ENCODE measurements around the gene SIM1. TPM values are rescaled to one million over a fixed set of nuclear protein-coding genes. Genes with fewer than 3 reads are reported as not detected.

The SIM1 gene
- total RNA-seq, 1 experiment from 2014 or later, result not detected

GRCh38 chr6:100335991-100336390, 128.7 kb downstream of the SIM1 start:
- intact Hi-C loops (cut with micrococcal nuclease), result no loop called here
- RAD21 ChIA-PET (ENCODE audit: low non-redundant PET in 1 of 2, low total read pairs in 2 of 2, uncharacterized antibody in 2 of 2, unreplicated experiment in 2 of 2), result no interaction called here
- no peak for ATAC-seq

More at GRCh38 chr6:100335991-100336390, 128.7 kb downstream of the SIM1 start:
- Histone ChIP-seq H3K27me3 (ENCODE audit: insufficient read depth, low read length) (no peaks in the 10 kb centered on the region), H3K4me1 (ENCODE audit: control insufficient read depth in 1 of 2, insufficient read depth in 2 of 2, low read length in 2 of 2) (no peaks in the 10 kb centered on the region), H4K20me1 (ENCODE audit: insufficient read depth) (no peaks in the 10 kb centered on the region), H3K36me3 (ENCODE audit: control insufficient read depth in 1 of 2, insufficient read depth in 2 of 2, low read length in 2 of 2) (no peaks in the 10 kb centered on the region), H3K9ac (ENCODE audit: low read length) (no peak overlapping the region), H3K9me3 (ENCODE audit: control insufficient read depth in 1 of 2, insufficient read depth in 1 of 2, low read depth in 1 of 2, low read length in 2 of 2) (no peaks in the 10 kb centered on the region), H3K27ac (ENCODE audit: low read depth, low read length) (no peak overlapping the region), H3K79me2 (ENCODE audit: insufficient read depth, low read length) (no peaks in the 10 kb centered on the region), H2AFZ (ENCODE audit: low read depth, low read length, poor library complexity, severe bottlenecking) (no peak overlapping the region), H3K9me2 (ENCODE audit: insufficient read depth) (no peaks in the 10 kb centered on the region), H3K4me3 (replicated peaks in 1 of 2; ENCODE audit: low read depth in 1 of 2, low read length in 2 of 2) (no peak overlapping the region), H3K4me2 (ENCODE audit: low read length) (no peak overlapping the region)
- ChIA-PET POLR2A (no interaction called here), CTCF (no interaction called here)
- TF ChIP-seq ZBTB33 (IDR thresholded peaks at IDR 0.05; ENCODE audit: extremely low read depth, insufficient replicate concordance, low read length), result no peak
- TF ChIP-seq EGR1 (IDR thresholded peaks at IDR 0.05; ENCODE audit: low read depth), result no peak
- TF ChIP-seq CBX3 (IDR thresholded peaks at IDR 0.05; ENCODE audit: low read depth), result no peak
- no peak for TF ChIP-seq POLR2AphosphoS5 (IDR thresholded peaks at IDR 0.05; ENCODE audit: low read depth, low read length)
- TF ChIP-seq, protein P1, sequence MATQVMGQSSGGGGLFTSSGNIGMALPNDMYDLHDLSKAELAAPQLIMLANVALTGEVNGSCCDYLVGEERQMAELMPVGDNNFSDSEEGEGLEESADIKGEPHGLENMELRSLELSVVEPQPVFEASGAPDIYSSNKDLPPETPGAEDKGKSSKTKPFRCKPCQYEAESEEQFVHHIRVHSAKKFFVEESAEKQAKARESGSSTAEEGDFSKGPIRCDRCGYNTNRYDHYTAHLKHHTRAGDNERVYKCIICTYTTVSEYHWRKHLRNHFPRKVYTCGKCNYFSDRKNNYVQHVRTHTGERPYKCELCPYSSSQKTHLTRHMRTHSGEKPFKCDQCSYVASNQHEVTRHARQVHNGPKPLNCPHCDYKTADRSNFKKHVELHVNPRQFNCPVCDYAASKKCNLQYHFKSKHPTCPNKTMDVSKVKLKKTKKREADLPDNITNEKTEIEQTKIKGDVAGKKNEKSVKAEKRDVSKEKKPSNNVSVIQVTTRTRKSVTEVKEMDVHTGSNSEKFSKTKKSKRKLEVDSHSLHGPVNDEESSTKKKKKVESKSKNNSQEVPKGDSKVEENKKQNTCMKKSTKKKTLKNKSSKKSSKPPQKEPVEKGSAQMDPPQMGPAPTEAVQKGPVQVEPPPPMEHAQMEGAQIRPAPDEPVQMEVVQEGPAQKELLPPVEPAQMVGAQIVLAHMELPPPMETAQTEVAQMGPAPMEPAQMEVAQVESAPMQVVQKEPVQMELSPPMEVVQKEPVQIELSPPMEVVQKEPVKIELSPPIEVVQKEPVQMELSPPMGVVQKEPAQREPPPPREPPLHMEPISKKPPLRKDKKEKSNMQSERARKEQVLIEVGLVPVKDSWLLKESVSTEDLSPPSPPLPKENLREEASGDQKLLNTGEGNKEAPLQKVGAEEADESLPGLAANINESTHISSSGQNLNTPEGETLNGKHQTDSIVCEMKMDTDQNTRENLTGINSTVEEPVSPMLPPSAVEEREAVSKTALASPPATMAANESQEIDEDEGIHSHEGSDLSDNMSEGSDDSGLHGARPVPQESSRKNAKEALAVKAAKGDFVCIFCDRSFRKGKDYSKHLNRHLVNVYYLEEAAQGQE (IDR thresholded peaks at IDR 0.05; ENCODE audit: low read depth), result no peak
- TF ChIP-seq SP1 (IDR thresholded peaks at IDR 0.05; ENCODE audit: low read depth), result no peak
- TF ChIP-seq FOSL1 (IDR thresholded peaks at IDR 0.05; ENCODE audit: low read depth), result no peak
- TF ChIP-seq TCF7L2 (IDR thresholded peaks at IDR 0.05; ENCODE audit: borderline replicate concordance, extremely low read depth, insufficient read depth, insufficient read length), result no peak
- no peak for TF ChIP-seq EZH2 (IDR thresholded peaks at IDR 0.05)
- TF ChIP-seq YY1 (IDR thresholded peaks at IDR 0.05; ENCODE audit: extremely low read depth, insufficient replicate concordance, low read depth, low read length), result no peak
- no peak for TF ChIP-seq POLR2A (IDR thresholded peaks at IDR 0.05; ENCODE audit: borderline replicate concordance, extremely low read depth, insufficient read depth, insufficient read length)
- TF ChIP-seq, protein P2, sequence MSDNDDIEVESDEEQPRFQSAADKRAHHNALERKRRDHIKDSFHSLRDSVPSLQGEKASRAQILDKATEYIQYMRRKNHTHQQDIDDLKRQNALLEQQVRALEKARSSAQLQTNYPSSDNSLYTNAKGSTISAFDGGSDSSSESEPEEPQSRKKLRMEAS (IDR thresholded peaks at IDR 0.05), result no peak
- TF ChIP-seq EZH2phosphoT487 (IDR thresholded peaks at IDR 0.05; ENCODE audit: borderline replicate concordance), result no peak
- TF ChIP-seq, protein P3, sequence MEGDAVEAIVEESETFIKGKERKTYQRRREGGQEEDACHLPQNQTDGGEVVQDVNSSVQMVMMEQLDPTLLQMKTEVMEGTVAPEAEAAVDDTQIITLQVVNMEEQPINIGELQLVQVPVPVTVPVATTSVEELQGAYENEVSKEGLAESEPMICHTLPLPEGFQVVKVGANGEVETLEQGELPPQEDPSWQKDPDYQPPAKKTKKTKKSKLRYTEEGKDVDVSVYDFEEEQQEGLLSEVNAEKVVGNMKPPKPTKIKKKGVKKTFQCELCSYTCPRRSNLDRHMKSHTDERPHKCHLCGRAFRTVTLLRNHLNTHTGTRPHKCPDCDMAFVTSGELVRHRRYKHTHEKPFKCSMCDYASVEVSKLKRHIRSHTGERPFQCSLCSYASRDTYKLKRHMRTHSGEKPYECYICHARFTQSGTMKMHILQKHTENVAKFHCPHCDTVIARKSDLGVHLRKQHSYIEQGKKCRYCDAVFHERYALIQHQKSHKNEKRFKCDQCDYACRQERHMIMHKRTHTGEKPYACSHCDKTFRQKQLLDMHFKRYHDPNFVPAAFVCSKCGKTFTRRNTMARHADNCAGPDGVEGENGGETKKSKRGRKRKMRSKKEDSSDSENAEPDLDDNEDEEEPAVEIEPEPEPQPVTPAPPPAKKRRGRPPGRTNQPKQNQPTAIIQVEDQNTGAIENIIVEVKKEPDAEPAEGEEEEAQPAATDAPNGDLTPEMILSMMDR (IDR thresholded peaks at IDR 0.05 in 2 of 3, conservative IDR thresholded peaks at IDR 0.05 in 1 of 3; ENCODE audit: borderline replicate concordance in 1 of 3, insufficient read depth in 1 of 3, low read depth in 2 of 3, low read length in 2 of 3), result no peak
- TF ChIP-seq CEBPB (IDR thresholded peaks at IDR 0.05; ENCODE audit: low read depth), result no peak
- no peak for TF ChIP-seq ELF1 (IDR thresholded peaks at IDR 0.05; ENCODE audit: borderline replicate concordance, low read depth)
- TF ChIP-seq ZFX (IDR thresholded peaks at IDR 0.05), result no peak
- no peak for TF ChIP-seq SRF (IDR thresholded peaks at IDR 0.05; ENCODE audit: low read depth)
- BruUV-seq (replicated peaks), result no TSS peak
- no peak for DNase-seq (ENCODE audit: low read depth, low spot score)
